ENCODE measurements around the gene HSP90AB1. TPM values are rescaled to one million over a fixed set of nuclear protein-coding genes. Genes with fewer than 3 reads are reported as not detected.

The HSP90AB1 gene
- total and polyA plus RNA-seq, 9 of the 15 experiments (the other 6 are each of a cell fraction or from before 2014, with no cell fraction given), result 1,780 to 3,358 (median 2,262) TPM

DNA sequence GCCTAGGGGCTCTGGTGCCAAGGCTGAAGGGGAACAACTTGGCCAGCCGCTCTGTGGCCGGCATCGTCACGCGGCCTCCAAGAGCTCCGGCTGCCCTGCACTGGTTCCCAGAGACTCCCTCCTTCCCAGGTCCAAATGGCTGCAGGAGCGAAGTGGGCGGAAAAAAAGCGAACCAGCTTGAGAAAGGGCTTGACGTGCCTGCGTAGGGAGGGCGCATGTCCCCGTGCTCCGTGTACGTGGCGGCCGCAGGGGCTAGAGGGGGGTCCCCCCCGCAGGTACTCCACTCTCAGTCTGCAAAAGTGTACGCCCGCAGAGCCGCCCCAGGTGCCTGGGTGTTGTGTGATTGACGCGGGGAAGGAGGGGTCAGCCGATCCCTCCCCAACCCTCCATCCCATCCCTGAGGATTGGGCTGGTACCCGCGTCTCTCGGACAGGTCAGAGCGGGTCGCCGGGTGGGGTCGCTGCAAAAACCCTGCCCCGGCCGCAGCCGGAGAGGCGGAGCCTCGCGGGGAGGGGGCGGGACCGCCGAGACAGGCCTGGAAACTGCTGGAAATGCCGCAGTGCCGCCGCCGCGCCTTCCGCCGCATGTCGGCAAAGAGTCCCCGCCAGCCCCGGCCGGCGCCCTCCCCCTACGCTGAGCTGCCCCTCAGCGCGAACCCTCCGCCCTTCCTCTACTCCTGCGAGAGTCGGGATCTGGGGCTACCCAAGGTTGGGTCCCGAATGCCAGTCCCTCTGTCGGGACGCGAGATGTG, 814 bp upstream of the HSP90AB1 start (continued):
- TF ChIP-seq ZNF518B (CRISPR knock-in tag; IDR thresholded peaks at IDR 0.05) (no peak), KDM2B (CRISPR knock-in tag; IDR thresholded peaks at IDR 0.05) (0 out of 2 replicates have a peak, but pooled peaks have one; percentile 11), GMEB1 (CRISPR knock-in tag; IDR thresholded peaks at IDR 0.05) (peak; percentile 37), SREBF2 (CRISPR knock-in tag; IDR thresholded peaks at IDR 0.05) (0 out of 2 replicates have a peak, but pooled peaks have one; percentile 48), HES1 (IDR thresholded peaks at IDR 0.05; ENCODE audit: low read depth) (0 out of 2 replicates have a peak, but pooled peaks have one; percentile 19), ZNF76 (CRISPR knock-in tag; IDR thresholded peaks at IDR 0.05; ENCODE audit: borderline replicate concordance) (no peak), ZNF232 (CRISPR knock-in tag; IDR thresholded peaks at IDR 0.05) (no peak), ARID2 (IDR thresholded peaks at IDR 0.05) (no peak), MYC (IDR thresholded peaks at IDR 0.05; ENCODE audit: low read depth, low read length) (peak; percentile 86), MYC (CRISPR knock-in tag; IDR thresholded peaks at IDR 0.05; ENCODE audit: borderline replicate concordance, low read depth) (no peak), FOXM1 (IDR thresholded peaks at IDR 0.05; ENCODE audit: low read depth) (no peak), FOXM1 (CRISPR knock-in tag; IDR thresholded peaks at IDR 0.05; ENCODE audit: low read depth) (no peak), HDAC3 (IDR thresholded peaks at IDR 0.05; ENCODE audit: borderline replicate concordance, partially characterized antibody) (no peak), CHCHD3 (CRISPR knock-in tag; IDR thresholded peaks at IDR 0.05) (no peak), MAX (CRISPR knock-in tag; IDR thresholded peaks at IDR 0.05) (0 out of 2 replicates have a peak, but pooled peaks have one; percentile 8), MXI1 (IDR thresholded peaks at IDR 0.05; ENCODE audit: low read depth, low read length) (0 out of 2 replicates have a peak, but pooled peaks have one; percentile 39), SIX5 (IDR thresholded peaks at IDR 0.05; ENCODE audit: borderline replicate concordance in 1 of 2, insufficient read depth in 1 of 2, low read depth in 1 of 2, low read length in 2 of 2) (no peak), GATAD2A (IDR thresholded peaks at IDR 0.05) (0 out of 2 replicates have a peak, but pooled peaks have one; percentile 40), CHD2 (IDR thresholded peaks at IDR 0.05; ENCODE audit: low read depth, low read length) (peak; percentile 87), SMAD4 (CRISPR knock-in tag; conservative IDR thresholded peaks at IDR 0.05) (peak; percentile 94)

Data from K562 (cell line).